MCF 10A (cell line): ENCODE data around the gene MAD2L2. TPM values are rescaled to one million over a fixed set of nuclear protein-coding genes. Genes with fewer than 3 reads are reported as not detected.

Source experiments
- BruUV-seq: library from RNA; stranded (reverse); fragments of 400-500 nt; replicated peaks from 2 replicates; lab custom pipeline; 2021; lab: Mats Ljungman, UMichigan
- CTCF ChIA-PET: fragments of 300-600 bp; sonication (Branson Sonifier 250); formaldehyde crosslinking; extraction: SDS; loops from one replicate; lab custom pipeline; 2021; ENCODE audit warnings: antibody characterized with exemption, inconsistent platforms; lab: Yijun Ruan, JAX
- POLR2A ChIA-PET: fragments of 300-600, 350-650 bp; sonication (Branson Sonifier 250); formaldehyde crosslinking; extraction: SDS; loops from one replicate; lab custom pipeline; 2020; ENCODE audit warnings: antibody characterized with exemption, inconsistent platforms; lab: Yijun Ruan, JAX
- DNase-seq: peaks from one replicate; pipeline ENCODE4 v3.0.0-alpha.2; 2018; ENCODE audit not compliant: unreplicated experiment
- H3K27ac Mint-ChIP-seq: one replicate; pipeline ENCODE4 v1.8.0; 2022; ENCODE audit warnings: mild to moderate bottlenecking, low read depth, mixed read lengths; ENCODE audit not compliant: unreplicated experiment
- H3K27me3 Mint-ChIP-seq: one replicate; pipeline ENCODE4 v1.8.0; 2022; ENCODE audit warnings: mixed read lengths; ENCODE audit not compliant: insufficient read depth, unreplicated experiment
- H3K36me3 Mint-ChIP-seq: one replicate; pipeline ENCODE4 v1.8.0; 2022; ENCODE audit warnings: mild to moderate bottlenecking, moderate library complexity, mixed read lengths; ENCODE audit not compliant: insufficient read depth, unreplicated experiment
- H3K4me1 Mint-ChIP-seq: one replicate; pipeline ENCODE4 v1.8.0; 2022; ENCODE audit warnings: mixed read lengths; ENCODE audit not compliant: insufficient read depth, unreplicated experiment
- H3K4me3 Mint-ChIP-seq: one replicate; pipeline ENCODE4 v1.8.0; 2022; ENCODE audit warnings: mild to moderate bottlenecking, moderate library complexity, mixed read lengths; ENCODE audit not compliant: unreplicated experiment
- H3K9me3 Mint-ChIP-seq: one replicate; pipeline ENCODE4 v1.8.0; 2022; ENCODE audit warnings: mixed read lengths; ENCODE audit not compliant: unreplicated experiment
- intact Hi-C: fragments of 100-400 bp; cut with micrococcal nuclease; formaldehyde crosslinking; loops from 2 replicates; pipeline ENCODE4 v1.14.1; 2022
- total RNA-seq: library from RNA; stranded (reverse); gene quantifications from 2 replicates; pipeline ENCODE4 v1.2.3, GENCODE V29; 2022
- TF ChIP-seq, protein P1 (sequence below): fragments of 200-600 bp; IDR thresholded peaks from one replicate; pipeline ENCODE4 v1.8.0; 2022; ENCODE audit warnings: antibody characterized with exemption, mild to moderate bottlenecking; ENCODE audit not compliant: unreplicated experiment

MAD2L2 gene
- total RNA-seq, 1 experiment from 2014 or later: 46.3 TPM

DNA sequence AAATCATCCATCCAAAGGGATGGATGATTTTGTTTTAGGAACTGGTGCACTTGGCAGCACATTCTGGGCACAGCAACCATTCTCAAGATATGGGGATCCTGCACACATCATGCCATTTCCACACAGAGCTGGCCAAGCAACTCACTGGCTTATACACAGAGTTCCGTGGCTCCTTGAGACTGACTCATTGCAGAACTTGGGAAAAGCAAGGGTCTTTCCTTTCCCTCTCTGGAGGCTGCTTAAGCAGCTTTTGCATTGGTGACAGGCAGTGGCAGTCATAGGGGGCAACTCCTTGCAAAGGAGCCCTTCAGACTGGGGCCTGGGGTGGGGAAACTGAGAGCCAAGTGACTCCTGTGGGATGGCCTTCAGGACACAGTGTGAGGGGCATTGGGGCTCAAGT, 1.9 kb upstream of the MAD2L2 start:
- no peaks in the 10 kb centered on the region for H3K36me3 Mint-ChIP-seq
- ChIA-PET CTCF (interaction anchor here (0.5 to 2.8 kb wide), 5 partner anchors 19 to 55 kb away, joined by 3 to 13 read pairs (median 7); partner anchors contain the start of gene FBXO6), POLR2A (interaction anchor here (0.6 to 3.8 kb wide), 9 partner anchors 10 to 456 kb away, joined by 3 to 17 read pairs (median 3); partner anchors contain the start of genes CLCN6, FBXO2, FBXO6 and MTHFR)
- H3K4me3 Mint-ChIP-seq: no peak overlapping the region
- TF ChIP-seq, protein P1, sequence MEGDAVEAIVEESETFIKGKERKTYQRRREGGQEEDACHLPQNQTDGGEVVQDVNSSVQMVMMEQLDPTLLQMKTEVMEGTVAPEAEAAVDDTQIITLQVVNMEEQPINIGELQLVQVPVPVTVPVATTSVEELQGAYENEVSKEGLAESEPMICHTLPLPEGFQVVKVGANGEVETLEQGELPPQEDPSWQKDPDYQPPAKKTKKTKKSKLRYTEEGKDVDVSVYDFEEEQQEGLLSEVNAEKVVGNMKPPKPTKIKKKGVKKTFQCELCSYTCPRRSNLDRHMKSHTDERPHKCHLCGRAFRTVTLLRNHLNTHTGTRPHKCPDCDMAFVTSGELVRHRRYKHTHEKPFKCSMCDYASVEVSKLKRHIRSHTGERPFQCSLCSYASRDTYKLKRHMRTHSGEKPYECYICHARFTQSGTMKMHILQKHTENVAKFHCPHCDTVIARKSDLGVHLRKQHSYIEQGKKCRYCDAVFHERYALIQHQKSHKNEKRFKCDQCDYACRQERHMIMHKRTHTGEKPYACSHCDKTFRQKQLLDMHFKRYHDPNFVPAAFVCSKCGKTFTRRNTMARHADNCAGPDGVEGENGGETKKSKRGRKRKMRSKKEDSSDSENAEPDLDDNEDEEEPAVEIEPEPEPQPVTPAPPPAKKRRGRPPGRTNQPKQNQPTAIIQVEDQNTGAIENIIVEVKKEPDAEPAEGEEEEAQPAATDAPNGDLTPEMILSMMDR: no peak
- no peaks in the 10 kb centered on the region for H3K9me3 Mint-ChIP-seq
- H3K4me1 Mint-ChIP-seq: peaks cover 5% of the 10 kb centered on the region
- H3K27me3 Mint-ChIP-seq: no peaks in the 10 kb centered on the region
- H3K27ac Mint-ChIP-seq: no peak overlapping the region
- DNase-seq: no peak
- BruUV-seq: no TSS peak
- intact Hi-C loops: no loop called here

DNA sequence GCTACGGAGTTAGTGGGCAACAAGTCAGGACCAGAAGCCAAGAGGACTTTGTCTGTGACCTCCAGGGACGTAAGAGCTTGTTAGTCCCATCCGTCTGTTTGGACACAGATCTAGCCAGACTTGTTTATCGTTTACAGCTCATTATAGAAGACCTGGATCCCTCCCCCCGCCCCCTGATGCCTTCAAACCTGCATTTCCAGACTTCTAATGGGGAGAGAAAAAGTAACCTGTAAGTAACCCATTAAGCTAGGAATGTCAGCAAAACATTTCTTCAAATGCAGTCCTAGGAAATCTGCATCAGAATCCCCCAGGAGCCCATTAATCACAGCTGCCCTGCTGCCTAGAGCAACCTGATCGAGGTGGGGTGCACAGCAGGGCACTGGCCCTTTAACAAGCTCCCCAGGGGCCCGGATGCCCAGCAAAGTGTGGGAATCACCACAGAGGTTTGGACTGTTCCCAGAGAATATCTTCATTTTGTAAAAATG, 1.4 kb upstream of the MAD2L2 start:
- POLR2A ChIA-PET: interaction anchor here (0.6 to 3.8 kb wide), 12 partner anchors 8 to 456 kb away, joined by 3 to 17 read pairs (median 4); partner anchors contain the start of genes AGTRAP, CLCN6, FBXO2 and FBXO6
- CTCF ChIA-PET: interaction anchor here (0.6 to 2.8 kb wide), 4 partner anchors 19 to 88 kb away, joined by 3 to 13 read pairs (median 8); partner anchors contain the start of gene FBXO6
- H3K4me3 Mint-ChIP-seq: peak overlapping the region; percentile 88
- intact Hi-C loops: no loop called here
- no peak overlapping the region for H3K27ac Mint-ChIP-seq
- no peaks in the 10 kb centered on the region for H3K27me3 Mint-ChIP-seq
- TF ChIP-seq, protein P1: no peak
- peaks cover 5% of the 10 kb centered on the region for H3K4me1 Mint-ChIP-seq
- no peak for DNase-seq
- H3K9me3 Mint-ChIP-seq: no peaks in the 10 kb centered on the region
- no peaks in the 10 kb centered on the region for H3K36me3 Mint-ChIP-seq
- no TSS peak for BruUV-seq

DNA sequence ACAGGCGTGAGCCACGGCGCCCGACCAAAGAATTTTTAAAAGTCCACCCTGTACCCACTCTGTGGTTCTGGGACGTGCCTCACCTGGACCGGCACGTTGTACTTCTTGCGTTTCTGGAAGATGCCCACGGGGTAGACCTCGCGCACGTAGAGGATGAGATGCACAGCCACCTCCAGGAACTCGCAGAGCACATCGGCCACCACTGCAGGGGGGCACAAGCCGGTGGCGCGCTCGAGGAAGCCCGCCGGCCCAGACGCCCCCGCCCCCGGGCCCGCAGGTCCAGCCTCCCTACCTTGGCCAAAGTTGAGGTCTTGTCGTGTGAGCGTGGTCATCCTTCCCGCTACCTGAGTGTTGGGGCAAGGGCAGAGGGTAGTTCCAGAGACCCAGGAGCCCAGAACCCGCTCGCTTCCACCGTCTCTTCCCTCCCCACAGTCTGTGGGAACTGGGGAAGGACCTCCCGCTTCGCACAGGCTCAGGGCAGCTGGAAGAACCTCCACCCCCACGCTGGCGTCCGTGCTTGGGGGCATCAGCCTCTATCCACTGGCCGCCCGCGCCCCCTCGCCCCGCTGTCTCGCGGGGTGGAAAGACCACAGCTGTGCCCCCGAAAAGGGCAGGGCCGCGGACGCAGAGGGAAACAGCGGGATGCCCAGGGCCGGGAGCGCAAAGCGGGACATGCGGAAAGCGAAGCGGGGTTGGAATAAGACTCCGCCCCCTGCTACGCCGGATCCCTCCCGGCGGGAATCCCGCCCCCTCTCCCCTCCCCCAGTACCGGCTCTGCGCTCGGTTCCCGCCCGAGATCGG, 478 bp downstream of the MAD2L2 start:
- intact Hi-C loops: loop anchor here (2.0 kb wide), 1 partner anchor 16 kb away; the partner anchor contains the start of gene FBXO6
- Mint-ChIP-seq H3K27me3 (no peaks in the 10 kb centered on the region), H3K4me1 (peaks cover 5% of the 10 kb centered on the region), H3K36me3 (no peaks in the 10 kb centered on the region), H3K9me3 (no peaks in the 10 kb centered on the region), H3K4me3 (peak overlapping the region; percentile 88), H3K27ac (no peak overlapping the region)
- POLR2A ChIA-PET: interaction anchor here (1.6 to 3.8 kb wide), 5 partner anchors 10 to 418 kb away, joined by 5 to 17 read pairs (median 10); partner anchors contain the start of genes AGTRAP, FBXO2, FBXO44 and FBXO6
- TSS peak; percentile 40 for BruUV-seq
- DNase-seq: no peak
- TF ChIP-seq, protein P1: no peak
- CTCF ChIA-PET: interaction anchor here (0.7 to 2.8 kb wide), 2 partner anchors 23 to 40 kb away, joined by 3 to 12 read pairs; no protein-coding TSS in a partner anchor

DNA sequence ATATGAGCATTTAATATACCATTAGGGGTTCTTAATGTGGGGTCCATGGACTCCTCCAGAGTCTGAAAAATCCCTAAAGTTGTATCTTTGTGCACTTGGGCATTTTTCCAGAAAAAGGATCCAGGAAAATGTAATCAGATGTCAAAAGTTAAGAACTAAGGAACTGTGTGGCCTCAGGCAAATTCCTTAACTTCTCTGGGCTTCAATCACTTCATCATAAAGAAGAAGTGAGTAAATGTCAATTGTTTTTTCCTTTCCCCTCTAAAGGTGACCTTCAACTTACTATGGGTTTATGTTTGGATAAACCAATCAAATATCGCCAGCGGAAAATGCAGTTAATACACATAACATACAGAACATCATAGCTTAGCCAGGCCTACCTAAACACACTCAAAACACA, 2.5 kb downstream of the MAD2L2 start:
- Mint-ChIP-seq H3K4me3 (no peak overlapping the region), H3K27ac (no peak overlapping the region), H3K27me3 (no peaks in the 10 kb centered on the region), H3K9me3 (no peaks in the 10 kb centered on the region), H3K36me3 (peaks cover 10% of the 10 kb centered on the region), H3K4me1 (peaks cover 5% of the 10 kb centered on the region)
- POLR2A ChIA-PET: interaction anchor here (1.1 kb wide), 1 partner anchor 15 kb away, joined by 3 read pairs; no protein-coding TSS in a partner anchor
- TF ChIP-seq, protein P1: no peak
- intact Hi-C loops: no loop called here
- BruUV-seq: TSS peak; percentile 17
- CTCF ChIA-PET: interaction anchor here (0.6 kb wide), 2 partner anchors 13 to 98 kb away, joined by 3 to 5 read pairs; no protein-coding TSS in a partner anchor
- no peak for DNase-seq
